Measurements from ENCODE around the gene ZMAT5.

GRCh38 chr22:29801153-29801552, 34.3 kb upstream of the ZMAT5 start:
- TF ChIP-seq ZNF302 (tag by site-specific recombination; IDR thresholded peaks at IDR 0.05; ENCODE audit: low read depth) (no peak), SP2 (tag by site-specific recombination; IDR thresholded peaks at IDR 0.05) (no peak), ATF2 (tag by site-specific recombination; IDR thresholded peaks at IDR 0.05; ENCODE audit: low read depth) (no peak), ZNF274 (IDR thresholded peaks at IDR 0.05; ENCODE audit: low read length) (no peak), ZNF274 (tag by site-specific recombination; IDR thresholded peaks at IDR 0.05; ENCODE audit: borderline replicate concordance) (no peak), REST (tag by site-specific recombination; IDR thresholded peaks at IDR 0.05) (no peak), ZNF426 (tag by site-specific recombination; IDR thresholded peaks at IDR 0.05) (no peak), BCL11A (tag by site-specific recombination; IDR thresholded peaks at IDR 0.05; ENCODE audit: low read depth) (no peak), ZSCAN18 (tag by site-specific recombination; IDR thresholded peaks at IDR 0.05) (no peak), PRDM1 (tag by site-specific recombination; IDR thresholded peaks at IDR 0.05) (no peak), ZNF791 (tag by site-specific recombination; IDR thresholded peaks at IDR 0.05) (no peak), ZNF585B (tag by site-specific recombination; IDR thresholded peaks at IDR 0.05) (no peak)
- TF ChIP-seq, protein P1, sequence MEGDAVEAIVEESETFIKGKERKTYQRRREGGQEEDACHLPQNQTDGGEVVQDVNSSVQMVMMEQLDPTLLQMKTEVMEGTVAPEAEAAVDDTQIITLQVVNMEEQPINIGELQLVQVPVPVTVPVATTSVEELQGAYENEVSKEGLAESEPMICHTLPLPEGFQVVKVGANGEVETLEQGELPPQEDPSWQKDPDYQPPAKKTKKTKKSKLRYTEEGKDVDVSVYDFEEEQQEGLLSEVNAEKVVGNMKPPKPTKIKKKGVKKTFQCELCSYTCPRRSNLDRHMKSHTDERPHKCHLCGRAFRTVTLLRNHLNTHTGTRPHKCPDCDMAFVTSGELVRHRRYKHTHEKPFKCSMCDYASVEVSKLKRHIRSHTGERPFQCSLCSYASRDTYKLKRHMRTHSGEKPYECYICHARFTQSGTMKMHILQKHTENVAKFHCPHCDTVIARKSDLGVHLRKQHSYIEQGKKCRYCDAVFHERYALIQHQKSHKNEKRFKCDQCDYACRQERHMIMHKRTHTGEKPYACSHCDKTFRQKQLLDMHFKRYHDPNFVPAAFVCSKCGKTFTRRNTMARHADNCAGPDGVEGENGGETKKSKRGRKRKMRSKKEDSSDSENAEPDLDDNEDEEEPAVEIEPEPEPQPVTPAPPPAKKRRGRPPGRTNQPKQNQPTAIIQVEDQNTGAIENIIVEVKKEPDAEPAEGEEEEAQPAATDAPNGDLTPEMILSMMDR (tag by site-specific recombination; IDR thresholded peaks at IDR 0.05), result no peak

Measured in HEK293 (cell line).